ENCODE data around the gene H19. TPM values are rescaled to one million over a fixed set of nuclear protein-coding genes. Genes with fewer than 3 reads are reported as not detected.

H19 gene
- polyA plus RNA-seq, 1 donor = 2,033 TPM

DNA sequence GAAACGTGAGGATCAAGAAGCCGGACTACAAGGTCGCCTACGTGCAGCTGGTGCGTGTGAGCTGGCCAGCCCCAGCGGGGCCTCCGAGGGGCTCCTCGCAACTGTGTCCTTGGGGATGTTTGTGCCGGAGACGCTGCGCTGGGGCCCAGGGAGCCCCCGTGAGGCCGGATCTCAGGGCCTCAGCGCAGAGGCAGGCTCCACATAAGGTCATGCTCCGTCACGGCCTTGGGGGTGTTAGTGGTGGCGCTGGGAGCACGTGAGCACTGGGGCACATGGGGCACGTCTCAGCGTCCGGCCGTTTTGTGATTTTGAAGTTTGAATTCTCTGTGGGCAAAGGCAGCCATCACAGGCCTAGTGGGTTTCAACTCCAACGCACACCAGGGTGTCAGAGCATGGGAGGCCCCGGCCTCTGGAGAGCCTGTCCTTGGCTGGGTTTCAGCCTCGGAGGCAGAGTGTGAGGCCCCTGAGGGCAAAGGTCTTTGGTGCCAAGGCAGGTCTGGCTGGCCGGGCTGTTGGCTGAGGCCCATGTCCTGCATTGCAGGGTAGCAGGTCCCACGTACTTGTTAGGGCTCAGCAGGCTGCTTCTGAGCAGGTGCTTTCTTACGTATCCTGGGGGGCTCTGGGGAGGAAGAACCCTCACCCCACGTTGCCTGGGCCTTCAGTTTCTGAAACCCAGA, 44.7 kb downstream of the H19 start:
- DNase-seq = no peak

DNA sequence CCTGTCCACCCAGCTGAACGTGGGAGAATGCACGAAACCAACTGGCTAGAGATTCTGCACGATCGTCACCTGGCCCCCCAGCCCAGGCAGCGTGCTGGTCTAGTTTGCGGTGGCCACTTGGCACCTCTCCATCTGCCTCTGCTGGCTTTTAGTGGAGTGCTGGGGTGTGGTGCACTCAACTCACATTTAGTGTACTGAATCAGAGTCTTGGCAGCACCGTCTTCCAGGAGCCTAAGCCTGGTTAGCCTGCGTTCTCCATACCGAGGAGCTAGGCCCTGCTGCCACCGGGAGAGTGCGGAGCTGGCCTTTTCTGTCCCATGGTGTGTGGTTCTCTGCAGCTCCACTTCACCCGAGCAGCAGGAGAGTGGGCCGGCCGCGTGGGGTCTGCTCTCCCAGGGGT, 47.7 kb downstream of the H19 start:
- no peak for DNase-seq

DNA sequence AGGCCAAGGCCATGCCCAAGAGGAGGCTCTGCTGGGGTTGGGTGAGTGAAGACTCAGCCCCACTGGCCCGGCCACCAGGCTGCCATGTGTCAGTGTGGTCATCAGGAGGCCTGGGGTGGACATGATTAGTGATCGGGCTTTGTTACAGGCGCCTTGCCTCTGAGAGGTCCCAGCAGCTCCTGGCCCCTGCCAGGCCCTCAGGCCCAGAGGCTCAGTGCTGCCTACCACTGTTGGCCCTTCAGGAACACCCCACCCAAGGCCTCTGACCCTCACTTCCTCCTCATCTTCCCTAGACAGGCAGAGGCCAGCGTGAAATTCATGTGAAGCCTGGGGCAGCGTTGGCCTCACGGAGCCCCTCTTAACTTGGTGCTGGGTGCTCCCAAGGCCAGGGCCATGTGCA, 48.3 kb downstream of the H19 start:
- DNase-seq = no peak

DNA sequence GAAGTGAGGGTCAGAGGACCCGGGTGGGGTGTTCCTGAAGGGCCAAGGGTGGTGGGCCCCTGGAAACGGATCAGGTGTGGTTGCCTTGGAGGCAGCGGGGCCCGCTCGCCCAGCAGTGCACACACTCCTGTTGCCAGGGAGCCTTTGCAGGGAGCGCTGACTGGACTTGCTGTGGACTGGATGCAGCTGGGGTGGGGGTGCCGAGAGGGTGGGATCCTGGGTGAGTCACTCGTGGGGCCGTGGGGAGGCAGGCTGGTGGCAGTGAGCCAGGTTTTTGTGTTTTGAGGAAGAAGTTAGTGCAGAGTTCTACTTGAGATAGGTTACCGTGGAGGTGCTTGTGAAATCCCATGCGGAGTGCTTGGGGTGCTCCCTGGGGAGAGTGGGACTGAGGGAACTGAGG, 49.3 kb downstream of the H19 start:
- no peak for DNase-seq

DNA sequence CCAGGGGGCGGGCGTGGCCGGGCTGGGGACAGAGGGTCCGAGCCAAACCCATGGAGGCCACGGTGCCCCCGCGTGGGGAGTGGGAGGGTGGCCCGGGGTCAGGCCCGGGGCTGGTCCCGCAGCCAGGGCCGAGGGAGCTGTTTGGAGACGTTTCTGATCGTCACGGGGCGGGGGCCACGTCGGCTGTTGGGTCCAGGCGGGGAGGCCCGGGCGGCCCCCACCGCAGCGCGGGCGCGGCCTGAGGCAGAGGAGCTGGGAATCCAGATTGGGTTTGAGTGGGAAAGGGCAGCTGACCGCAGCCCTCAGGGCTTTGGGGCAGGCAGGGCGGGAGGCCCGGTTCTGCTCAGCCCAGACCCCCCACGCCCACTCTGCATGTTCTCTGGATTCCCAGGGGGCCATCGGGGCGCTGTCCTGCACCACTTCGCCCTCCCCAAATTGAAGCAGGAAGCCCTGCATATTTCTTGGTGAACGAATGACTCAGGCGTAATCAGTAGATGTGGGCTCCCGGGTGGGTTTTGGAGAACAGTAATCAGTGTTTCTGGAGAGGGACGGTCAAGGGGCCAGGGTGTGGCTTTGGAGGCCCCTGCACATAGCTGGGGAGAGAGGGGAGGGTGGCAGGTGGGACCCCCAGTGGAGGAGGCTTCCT, 49.9 kb downstream of the H19 start:
- no peak for DNase-seq

DNA sequence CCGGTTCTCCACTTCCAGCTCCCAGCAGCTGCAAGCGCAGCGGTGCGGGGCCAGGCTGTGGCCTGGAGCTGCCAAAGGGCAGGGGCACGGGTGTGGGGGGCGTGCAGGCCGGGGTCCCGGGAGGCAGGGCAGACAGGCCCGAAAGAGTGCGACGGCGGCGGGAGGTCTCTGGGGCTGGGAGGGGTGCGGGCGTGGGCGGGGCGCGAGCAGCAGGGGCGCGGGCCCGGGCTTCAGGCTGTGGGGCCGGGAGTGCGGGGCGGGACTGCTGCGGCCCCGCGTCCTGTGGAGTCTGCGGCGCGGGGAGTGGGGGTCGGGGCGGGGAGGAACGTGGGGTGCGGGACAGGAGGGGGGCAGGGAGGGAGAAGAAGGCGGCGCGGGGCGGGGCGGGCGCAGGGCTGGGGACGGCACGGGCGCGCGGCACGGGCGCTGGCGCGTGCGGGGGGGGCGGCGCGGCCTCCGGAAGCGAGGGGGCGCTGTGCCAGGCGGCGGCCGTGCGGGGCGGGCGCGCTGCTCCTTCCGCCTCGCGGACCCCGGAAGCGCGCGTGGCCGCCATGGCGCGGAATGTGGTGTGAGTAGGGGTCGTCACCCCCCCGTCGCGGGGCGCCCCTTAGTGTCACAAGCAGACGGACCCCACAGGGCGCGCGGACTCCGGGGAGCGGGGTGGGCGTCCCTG, 50.7 kb downstream of the H19 start, which contains the start of gene MRPL23:
Gene MRPL23 (plus strand): TSS at position 521 of the 673 bp plus-strand sequence. CDS start 31 bp downstream, at position 552.
- no peak for DNase-seq

Other genes with a start within 250 kb of the H19 start
- gene IFITM10, start 247.2 kb downstream of the H19 start, polyA plus RNA-seq (ENCODE audit: insufficient read length) = 0.22 TPM
- gene CTSD, start 233.9 kb downstream of the H19 start, polyA plus RNA-seq (ENCODE audit: insufficient read length) = 198 TPM
- gene SYT8, start 162.9 kb downstream of the H19 start, polyA plus RNA-seq (ENCODE audit: insufficient read length) = 0.18 TPM
- gene TNNI2, start 158.9 kb downstream of the H19 start, polyA plus RNA-seq (ENCODE audit: insufficient read length) = 0.32 TPM
- 1.8 TPM for gene LSP1, start 144.8 kb downstream of the H19 start, polyA plus RNA-seq (ENCODE audit: insufficient read length)
- gene PRR33, start 105.9 kb downstream of the H19 start, polyA plus RNA-seq (ENCODE audit: insufficient read length) = 0.08 TPM
- gene TNNT3, start 78.1 kb downstream of the H19 start, polyA plus RNA-seq (ENCODE audit: insufficient read length) = 8.2 TPM
- gene MRPL23, start 50.5 kb downstream of the H19 start, polyA plus RNA-seq (ENCODE audit: insufficient read length) = 33.6 TPM
- gene IGF2, start 141.5 kb upstream of the H19 start, polyA plus RNA-seq (ENCODE audit: insufficient read length) = 738 TPM
- not detected for gene INS, start 163.4 kb upstream of the H19 start, polyA plus RNA-seq (ENCODE audit: insufficient read length)
- gene TH, start 174.0 kb upstream of the H19 start, polyA plus RNA-seq (ENCODE audit: insufficient read length) = 1.6 TPM

Measured in left kidney (tissue), 2 donors.